HG03565 (cell line): ENCODE measurements around the gene TSPAN9.

Experiments used
- ATAC-seq: cut with Tn5 transposase; IDR thresholded peaks from one replicate; pipeline ENCODE4 v1.9.1; 2021; ENCODE audit warnings: mild to moderate bottlenecking, moderate library complexity; ENCODE audit not compliant: unreplicated experiment

Gene TSPAN9

GRCh38 chr12:3220382-3221321, 143.5 kb downstream of the TSPAN9 start:
- no peak for ATAC-seq

GRCh38 chr12:3222306-3222705, 145.1 kb downstream of the TSPAN9 start:
- ATAC-seq, result no peak

- ATAC-seq, result no peak
These were observed 145.8 kb downstream of the TSPAN9 start for GRCh38 chr12:3222979-3223378.

GRCh38 chr12:3223601-3224529, 146.7 kb downstream of the TSPAN9 start:
- no peak for ATAC-seq

GRCh38 chr12:3224530-3224903, 147.3 kb downstream of the TSPAN9 start:
- no peak for ATAC-seq

- ATAC-seq, result no peak
These were observed 148.1 kb downstream of the TSPAN9 start for GRCh38 chr12:3225154-3225795.

GRCh38 chr12:3225796-3226180, 148.6 kb downstream of the TSPAN9 start:
- ATAC-seq, result no peak

- no peak for ATAC-seq
These were observed 149.1 kb downstream of the TSPAN9 start for GRCh38 chr12:3226264-3226663.

- no peak for ATAC-seq
These were observed 150.1 kb downstream of the TSPAN9 start for GRCh38 chr12:3227076-3227975.

GRCh38 chr12:3228552-3228951, 151.4 kb downstream of the TSPAN9 start:
- no peak for ATAC-seq

- ATAC-seq, result no peak
These were observed 152.4 kb downstream of the TSPAN9 start for GRCh38 chr12:3229577-3229976.

- no peak for ATAC-seq
These were observed 153.7 kb downstream of the TSPAN9 start for GRCh38 chr12:3230758-3231375.

GRCh38 chr12:3231399-3231876, 154.3 kb downstream of the TSPAN9 start:
- ATAC-seq, result no peak

GRCh38 chr12:3233797-3234196, 156.6 kb downstream of the TSPAN9 start:
- ATAC-seq, result no peak

- ATAC-seq, result no peak
These were observed 159.4 kb downstream of the TSPAN9 start for GRCh38 chr12:3236345-3237187.

- no peak for ATAC-seq
These were observed 161.0 kb downstream of the TSPAN9 start for GRCh38 chr12:3238196-3238595.

GRCh38 chr12:3241621-3242020, 164.4 kb downstream of the TSPAN9 start:
- no peak for ATAC-seq

- ATAC-seq, result no peak
These were observed 165.2 kb downstream of the TSPAN9 start for GRCh38 chr12:3242199-3242863.
